Stimulated activated CD4-positive, alpha-beta T cell treated with anti-CD3 and anti-CD28 coated beads, Interleukin-15, amount 100 ng/mL, for 48 hours (primary cell): ENCODE data around the gene NUTM2D.
"Not testable (repeated sequence)": the region's sequence is repeated elsewhere in the genome, so short reads cannot be mapped to it uniquely, and the experiment has no call there.

Experiments used
- DNase-seq, 2 donors: peaks; one replicate each; pipeline ENCODE4 v3.0.0-alpha.2; 2020; ENCODE audit warnings: low read depth in 2 of 2

Gene NUTM2D

GRCh38 chr10:87357444-87357843, at the start of gene NUTM2D:
Gene NUTM2D (plus strand): TSS chr10:87357744. CDS start chr10:87358266, 522 bp downstream.
- not testable (repeated sequence) for DNase-seq

GRCh38 chr10:87308702-87309101, 48.8 kb upstream of the NUTM2D start:
- not testable (repeated sequence) for DNase-seq

- DNase-seq, result not testable (repeated sequence)
Measured at GRCh38 chr10:87309657-87310056, 47.9 kb upstream of the NUTM2D start.

- not testable (repeated sequence) for DNase-seq
Measured at GRCh38 chr10:87311521-87311920, 46.0 kb upstream of the NUTM2D start.

GRCh38 chr10:87313649-87314359, 43.7 kb upstream of the NUTM2D start:
- DNase-seq, result not testable (repeated sequence)

- not testable (repeated sequence) for DNase-seq
Measured at GRCh38 chr10:87314360-87314973, 43.1 kb upstream of the NUTM2D start.

GRCh38 chr10:87321505-87321904, 36.0 kb upstream of the NUTM2D start:
- DNase-seq, result not testable (repeated sequence)

- not testable (repeated sequence) for DNase-seq
Measured at GRCh38 chr10:87324559-87324958, 33.0 kb upstream of the NUTM2D start.

GRCh38 chr10:87327958-87328357, 29.6 kb upstream of the NUTM2D start:
- DNase-seq, result not testable (repeated sequence)

- not testable (repeated sequence) for DNase-seq
Measured at GRCh38 chr10:87329131-87329530, 28.4 kb upstream of the NUTM2D start.

GRCh38 chr10:87332687-87333086, 24.9 kb upstream of the NUTM2D start:
- DNase-seq, result not testable (repeated sequence)

- DNase-seq, result not testable (repeated sequence)
Measured at GRCh38 chr10:87340411-87340810, 17.1 kb upstream of the NUTM2D start.

- not testable (repeated sequence) for DNase-seq
Measured at GRCh38 chr10:87341546-87342142, 15.9 kb upstream of the NUTM2D start.

- DNase-seq, result peak; percentile 65
Measured at GRCh38 chr10:87342249-87342710, 15.3 kb upstream of the NUTM2D start.

- peak; percentile 64 to 78 for DNase-seq
Measured at GRCh38 chr10:87342711-87343258, 14.8 kb upstream of the NUTM2D start.

GRCh38 chr10:87345743-87346142, 11.8 kb upstream of the NUTM2D start:
- DNase-seq, result not testable (repeated sequence)

- DNase-seq, result not testable (repeated sequence)
Measured at GRCh38 chr10:87350161-87350560, 7.4 kb upstream of the NUTM2D start.

GRCh38 chr10:87352825-87353224, 4.7 kb upstream of the NUTM2D start:
- DNase-seq, result not testable (repeated sequence)

- not testable (repeated sequence) for DNase-seq
Measured at GRCh38 chr10:87355110-87355509, 2.4 kb upstream of the NUTM2D start.

GRCh38 chr10:87358159-87358558, 615 bp downstream of the NUTM2D start:
- not testable (repeated sequence) for DNase-seq

GRCh38 chr10:87369514-87370112, 12.1 kb downstream of the NUTM2D start:
- DNase-seq, result not testable (repeated sequence)

- not testable (repeated sequence) for DNase-seq
Measured at GRCh38 chr10:87374091-87374490, 16.5 kb downstream of the NUTM2D start.
